Measurements from ENCODE around the gene MNX1.

MNX1 gene

DNA sequence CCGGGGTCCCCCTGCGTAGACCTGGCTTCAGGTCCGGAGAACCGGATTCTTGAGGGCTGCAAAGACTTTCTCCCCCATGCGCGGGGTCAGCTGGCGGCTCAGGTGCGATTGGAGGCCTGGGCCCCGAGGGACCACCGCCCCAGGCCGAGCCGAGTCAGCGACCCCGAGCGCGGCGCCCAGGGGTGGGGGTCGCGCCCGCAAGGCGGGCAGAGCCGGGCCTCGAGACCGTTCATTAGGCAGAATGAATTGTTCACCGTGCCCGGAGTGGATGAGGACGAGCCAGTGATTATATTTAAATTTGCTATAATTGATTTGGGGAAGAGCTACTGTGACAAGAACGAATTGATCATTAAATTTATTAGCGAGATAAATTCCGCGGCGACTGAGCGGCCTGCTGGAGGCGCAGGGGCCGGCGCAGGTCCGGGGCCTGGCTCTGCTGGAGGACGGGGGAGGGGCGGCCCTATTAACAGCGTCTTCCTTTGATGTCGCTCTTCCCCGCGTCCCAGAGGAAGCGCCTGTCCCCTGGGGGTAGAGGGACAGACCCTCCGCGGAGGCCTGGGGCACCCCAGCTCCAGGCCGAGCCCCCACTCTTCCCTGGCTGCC lies 7.5 kb downstream of the MNX1 start:
- POLR2A ChIA-PET, result interaction anchor here (1.0 to 3.5 kb wide), 2 partner anchors 8 to 95 kb away, joined by 3 to 15 read pairs; partner anchors contain the start of gene MNX1

DNA sequence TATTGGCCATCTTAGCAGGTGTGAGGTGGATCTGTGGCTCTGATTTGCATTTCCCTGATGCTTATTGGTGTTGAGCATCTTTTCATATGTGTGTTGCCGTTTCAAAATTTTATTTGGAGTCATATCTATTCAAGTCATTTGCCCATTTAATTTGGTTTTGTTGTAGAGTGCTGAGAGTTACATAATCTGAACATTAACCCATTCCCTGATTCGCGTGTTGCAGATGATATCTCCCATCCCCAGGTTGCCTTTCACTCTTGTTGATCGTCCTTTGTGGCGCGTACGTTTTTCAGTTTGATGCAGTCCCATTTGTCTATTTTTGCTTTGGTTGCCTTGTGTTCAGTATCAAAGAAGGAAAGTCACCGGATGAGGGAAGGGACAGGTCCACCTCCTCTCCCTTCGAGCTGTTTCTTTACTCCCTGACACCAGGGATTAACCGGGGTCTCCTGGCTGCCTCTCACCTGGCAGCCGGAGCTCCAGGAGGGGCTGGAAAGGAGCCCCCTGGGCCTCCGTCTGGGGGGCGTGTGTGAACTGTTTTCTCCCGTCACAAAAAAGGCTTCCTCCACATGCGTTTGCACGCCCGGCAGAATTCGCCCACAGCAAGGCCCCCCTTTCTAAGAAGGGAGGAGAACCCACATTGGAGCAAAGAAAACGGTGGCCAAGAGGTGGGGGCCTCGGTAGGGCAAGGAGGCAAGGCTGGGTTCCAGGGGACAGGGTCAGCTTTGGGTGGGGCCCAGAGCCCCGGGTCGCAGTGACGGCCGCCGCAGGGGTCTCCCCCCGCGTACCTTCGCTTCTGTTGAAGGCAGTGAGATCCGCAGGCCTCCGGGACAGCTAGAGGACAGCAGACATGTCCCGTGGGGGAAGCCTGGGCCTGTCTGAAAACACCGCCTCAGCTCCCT lies 8.3 kb downstream of the MNX1 start:
- no peak for DNase-seq (ENCODE audit: extremely low spot score)
- CTCF ChIA-PET, result interaction anchor here (0.6 to 1.0 kb wide), 2 partner anchors 8 to 33 kb away, joined by 3 read pairs; partner anchors contain the start of gene MNX1
- no peak for TF ChIP-seq ARNT (IDR thresholded peaks at IDR 0.05)
- TF ChIP-seq ZNF384 (IDR thresholded peaks at IDR 0.05), result no peak
- no peak for TF ChIP-seq L3MBTL2 (conservative IDR thresholded peaks at IDR 0.05)
- TF ChIP-seq, protein P1, sequence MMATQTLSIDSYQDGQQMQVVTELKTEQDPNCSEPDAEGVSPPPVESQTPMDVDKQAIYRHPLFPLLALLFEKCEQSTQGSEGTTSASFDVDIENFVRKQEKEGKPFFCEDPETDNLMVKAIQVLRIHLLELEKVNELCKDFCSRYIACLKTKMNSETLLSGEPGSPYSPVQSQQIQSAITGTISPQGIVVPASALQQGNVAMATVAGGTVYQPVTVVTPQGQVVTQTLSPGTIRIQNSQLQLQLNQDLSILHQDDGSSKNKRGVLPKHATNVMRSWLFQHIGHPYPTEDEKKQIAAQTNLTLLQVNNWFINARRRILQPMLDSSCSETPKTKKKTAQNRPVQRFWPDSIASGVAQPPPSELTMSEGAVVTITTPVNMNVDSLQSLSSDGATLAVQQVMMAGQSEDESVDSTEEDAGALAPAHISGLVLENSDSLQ (IDR thresholded peaks at IDR 0.05), result no peak
- no peak for TF ChIP-seq SUZ12 (IDR thresholded peaks at IDR 0.05)
- TF ChIP-seq NFRKB (IDR thresholded peaks at IDR 0.05), result no peak
- TF ChIP-seq SP1 (IDR thresholded peaks at IDR 0.05), result no peak

More for the DNA sequence above, 7.5 kb downstream of the MNX1 start:
- TF ChIP-seq SP1 (IDR thresholded peaks at IDR 0.05) (no peak), HDGF (IDR thresholded peaks at IDR 0.05; ENCODE audit: borderline replicate concordance) (no peak), FOXK2 (IDR thresholded peaks at IDR 0.05) (no peak), NFRKB (IDR thresholded peaks at IDR 0.05) (no peak), ELF4 (IDR thresholded peaks at IDR 0.05) (no peak), TARDBP (IDR thresholded peaks at IDR 0.05) (no peak), ARNT (IDR thresholded peaks at IDR 0.05) (no peak), SUZ12 (IDR thresholded peaks at IDR 0.05) (no peak), L3MBTL2 (conservative IDR thresholded peaks at IDR 0.05) (no peak), FOXM1 (IDR thresholded peaks at IDR 0.05; ENCODE audit: borderline replicate concordance) (no peak), ZNF384 (IDR thresholded peaks at IDR 0.05) (no peak), LEF1 (IDR thresholded peaks at IDR 0.05; ENCODE audit: borderline replicate concordance) (no peak), FOXA1 (IDR thresholded peaks at IDR 0.05) (no peak), BHLHE40 (IDR thresholded peaks at IDR 0.05; ENCODE audit: borderline replicate concordance) (no peak), CTBP1 (IDR thresholded peaks at IDR 0.05; ENCODE audit: borderline replicate concordance) (no peak)
- CTCF ChIA-PET, result interaction anchor here (0.6 to 1.0 kb wide), 2 partner anchors 8 to 34 kb away, joined by 3 read pairs; partner anchors contain the start of gene MNX1
- DNase-seq (ENCODE audit: extremely low spot score), result no peak

DNA sequence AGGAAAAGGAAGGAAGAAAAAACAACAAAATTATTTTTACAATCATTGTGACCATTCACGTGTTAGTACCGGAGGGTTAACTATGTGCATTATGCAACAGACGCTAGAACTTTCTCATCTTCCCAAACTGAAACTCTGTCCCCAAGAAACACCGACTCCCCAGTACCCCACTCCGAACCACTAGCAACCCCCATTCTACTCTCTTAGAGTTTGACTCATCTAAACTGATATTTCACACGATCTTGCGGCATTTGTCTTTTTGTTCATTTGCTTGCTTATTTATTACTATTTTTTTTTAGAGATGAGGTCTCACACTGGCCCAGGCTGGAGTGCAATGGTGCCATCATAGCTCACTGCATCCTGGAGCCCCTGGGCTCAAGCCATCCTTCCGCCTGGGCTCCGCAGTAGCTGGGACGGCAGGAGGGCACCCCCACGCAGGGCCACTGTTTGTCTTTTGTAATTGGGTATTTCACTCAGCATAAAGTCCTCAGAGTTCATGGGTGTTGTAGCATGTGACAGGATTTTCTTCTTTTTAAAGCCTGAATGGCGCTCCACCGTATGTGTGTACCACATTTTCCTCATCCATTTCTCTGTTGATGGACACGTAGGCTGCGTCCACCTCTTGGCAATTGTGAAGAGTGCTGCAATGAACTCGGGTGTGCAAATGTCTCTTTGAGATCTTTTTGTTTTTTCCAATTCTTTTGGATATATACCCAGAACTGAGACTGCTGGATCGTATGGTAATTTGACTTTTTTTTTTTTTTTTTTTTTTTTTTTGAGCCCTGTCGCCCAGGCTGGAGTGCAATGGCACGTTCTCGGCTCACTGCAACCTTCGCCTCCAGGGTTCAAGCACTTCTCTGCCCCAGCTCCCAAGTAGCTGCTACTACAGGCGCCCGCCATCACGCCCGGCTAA lies 9.5 kb downstream of the MNX1 start:
- no peak for DNase-seq (ENCODE audit: extremely low spot score)
- ChIA-PET POLR2A (interaction anchor here (3.5 kb wide), 1 partner anchor 10 kb away, joined by 15 read pairs; the partner anchor contains the start of gene MNX1), CTCF (interaction anchor here (0.6 kb wide), 2 partner anchors 140 to 1601 kb away, joined by 3 to 4 read pairs; no protein-coding TSS in a partner anchor)
- peak; percentile 88 for TF ChIP-seq ZNF384 (IDR thresholded peaks at IDR 0.05)
- TF ChIP-seq, protein P1 (IDR thresholded peaks at IDR 0.05), result peak; percentile 44; the same call in 1 of the 2 replicates
- no peak for TF ChIP-seq LEF1 (IDR thresholded peaks at IDR 0.05; ENCODE audit: borderline replicate concordance)

More for the DNA sequence above, 8.3 kb downstream of the MNX1 start:
- POLR2A ChIA-PET, result interaction anchor here (3.5 kb wide), 1 partner anchor 9 kb away, joined by 15 read pairs; the partner anchor contains the start of gene MNX1

DNA sequence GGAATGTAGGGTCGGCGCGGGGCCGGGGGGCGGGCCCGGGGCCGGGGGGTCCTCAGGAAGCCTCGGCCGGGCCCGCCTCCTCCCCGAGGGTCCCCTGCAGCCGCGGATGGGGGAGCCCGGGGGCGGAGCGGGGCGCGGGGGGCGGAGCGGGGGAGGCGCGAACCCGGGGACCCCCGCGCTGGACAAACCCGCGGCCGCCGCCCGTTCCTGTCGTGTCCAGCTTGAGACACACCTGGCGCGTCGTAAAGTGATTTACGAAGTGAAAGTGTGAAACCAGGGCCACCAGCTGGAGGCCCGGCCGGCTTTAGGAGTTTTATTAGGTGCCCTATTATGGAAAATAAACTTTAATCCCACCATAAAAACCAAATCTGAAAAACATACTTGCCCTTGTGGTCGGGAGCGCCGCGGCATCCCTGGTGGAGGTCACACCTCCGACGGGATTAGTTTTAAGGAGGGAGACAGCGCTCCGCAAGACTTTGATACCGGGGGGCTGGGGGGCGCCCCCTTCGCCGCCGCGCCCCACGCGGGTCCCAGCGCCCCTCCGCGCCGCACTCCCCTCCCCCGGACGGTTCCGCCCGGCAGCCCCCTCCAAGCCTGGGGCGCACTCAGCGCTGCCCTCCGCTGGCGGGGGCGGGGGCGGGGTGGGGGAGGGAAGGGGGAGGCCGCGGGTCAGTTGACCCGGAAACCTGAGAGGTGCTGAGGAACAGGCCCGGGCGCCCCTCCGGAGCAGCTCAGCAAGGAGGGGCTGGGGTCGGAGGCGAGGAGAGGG lies 10.3 kb downstream of the MNX1 start:
- TF ChIP-seq FOXM1 (IDR thresholded peaks at IDR 0.05; ENCODE audit: borderline replicate concordance) (no peak), L3MBTL2 (conservative IDR thresholded peaks at IDR 0.05) (peak; percentile 71)
- ChIA-PET CTCF (no interaction called here), POLR2A (interaction anchor here (1.3 to 3.5 kb wide), 2 partner anchors 11 to 28 kb away, joined by 3 to 15 read pairs; partner anchors contain the start of gene MNX1)
- DNase-seq (ENCODE audit: extremely low spot score), result no peak

DNA sequence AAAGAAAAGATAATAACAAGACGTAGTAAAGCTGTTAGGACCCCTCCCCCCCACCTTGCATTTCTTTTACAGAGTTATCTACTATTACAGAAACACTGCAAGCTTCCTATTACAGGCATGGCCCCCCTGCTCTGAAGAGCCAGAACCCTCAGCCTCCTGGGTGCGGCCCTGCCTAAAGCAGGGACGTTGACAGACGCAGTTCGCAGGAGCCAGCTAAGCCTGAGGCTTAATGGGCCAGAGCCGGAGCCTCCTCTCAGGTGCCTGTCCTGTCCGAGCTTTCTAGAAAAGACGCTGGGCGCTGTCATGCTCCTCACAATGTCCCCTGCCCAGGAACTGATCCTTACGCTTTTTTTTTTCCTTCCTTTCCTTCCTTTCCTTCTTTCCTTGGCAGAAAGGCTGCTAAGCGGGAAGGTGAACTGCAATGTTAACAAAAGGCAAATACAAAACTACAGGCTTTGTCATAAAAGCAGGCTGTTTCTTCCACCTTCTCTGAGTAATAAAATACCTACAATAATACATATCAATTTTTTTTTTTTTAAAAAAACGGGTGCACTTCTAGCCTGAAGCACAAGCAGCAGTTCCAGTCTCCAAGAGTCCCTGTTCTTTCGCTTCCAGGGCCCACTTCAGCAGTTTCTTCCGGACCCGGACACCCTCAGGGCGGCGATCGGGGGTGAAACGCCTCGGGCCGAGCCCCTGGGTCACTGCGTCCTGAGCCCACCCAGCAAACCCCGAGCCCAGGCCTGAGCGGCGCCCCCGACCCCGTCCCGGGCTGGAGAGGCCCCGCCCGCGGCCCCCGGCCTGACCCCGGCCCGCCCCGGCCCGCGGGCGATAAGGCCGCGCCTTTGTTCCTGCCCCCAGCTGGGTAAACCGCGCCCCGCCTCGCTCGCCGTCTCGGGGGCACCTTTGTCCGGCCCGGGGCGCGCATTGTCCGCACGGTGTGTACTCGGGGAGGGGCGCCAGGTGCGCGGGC lies 11.2 kb downstream of the MNX1 start:
- TF ChIP-seq FOXM1 (IDR thresholded peaks at IDR 0.05; ENCODE audit: borderline replicate concordance), result 0 out of 2 replicates have a peak, but pooled peaks have one; percentile 20
- no peak for TF ChIP-seq ELF4 (IDR thresholded peaks at IDR 0.05)
- ChIA-PET CTCF (no interaction called here), POLR2A (interaction anchor here (0.7 to 1.3 kb wide), 2 partner anchors 11 to 27 kb away, joined by 3 read pairs; partner anchors contain the start of gene MNX1)
- DNase-seq (ENCODE audit: extremely low spot score), result no peak
